Activated T-cell treated with anti-CD3 and anti-CD28 coated beads, Interleukin-2, amount 50 U/mL, for 24 hours (primary cell): ENCODE measurements around the gene RGN.
"Not testable (repeated sequence)": the region's sequence is repeated elsewhere in the genome, so short reads cannot be mapped to it uniquely, and the experiment has no call there.

ENCODE experiments used
- DNase-seq: peaks from one replicate; pipeline ENCODE4 v3.0.0-alpha.2; 2020
- H3K27ac Mint-ChIP-seq: 2 replicates; pipeline ENCODE4 v1.8.0; 2020; ENCODE audit warnings: mild to moderate bottlenecking, mixed read lengths
- H3K27me3 Mint-ChIP-seq: 2 replicates; pipeline ENCODE4 v1.8.0; 2020; ENCODE audit warnings: mixed read lengths
- H3K36me3 Mint-ChIP-seq: 2 replicates; pipeline ENCODE4 v1.8.0; 2020; ENCODE audit warnings: low read depth, mixed read lengths
- H3K4me1 Mint-ChIP-seq: 2 replicates; pipeline ENCODE4 v1.8.0; 2020; ENCODE audit warnings: low read depth, mixed read lengths
- H3K4me3 Mint-ChIP-seq: 2 replicates; pipeline ENCODE4 v1.8.0; 2020; ENCODE audit warnings: mild to moderate bottlenecking, moderate library complexity, mixed read lengths
- H3K9me3 Mint-ChIP-seq: 2 replicates; pipeline ENCODE4 v1.8.0; 2020; ENCODE audit warnings: mixed read lengths

Gene RGN

DNA sequence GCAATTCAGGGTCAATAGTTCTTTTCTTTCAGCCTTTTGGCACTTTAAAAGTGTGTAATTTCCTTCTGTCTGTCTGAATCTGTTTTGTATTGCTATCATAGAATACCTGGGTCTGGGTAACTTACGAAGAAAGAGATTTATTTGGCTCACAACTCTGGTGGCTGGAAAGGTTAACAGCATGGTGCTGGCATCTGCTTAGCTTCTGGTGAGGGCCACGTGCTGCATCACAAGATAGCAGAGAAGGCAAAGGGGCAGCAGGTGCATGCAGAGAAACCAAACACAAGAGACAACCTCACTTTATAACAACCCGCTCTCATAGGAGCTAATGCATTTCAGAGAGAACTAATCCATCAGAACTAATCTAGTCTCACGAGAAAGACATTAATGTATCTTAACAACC is 18.8 kb downstream of the RGN start:
- DNase-seq: no peak
- no peak overlapping the region for H3K4me3 Mint-ChIP-seq

DNA sequence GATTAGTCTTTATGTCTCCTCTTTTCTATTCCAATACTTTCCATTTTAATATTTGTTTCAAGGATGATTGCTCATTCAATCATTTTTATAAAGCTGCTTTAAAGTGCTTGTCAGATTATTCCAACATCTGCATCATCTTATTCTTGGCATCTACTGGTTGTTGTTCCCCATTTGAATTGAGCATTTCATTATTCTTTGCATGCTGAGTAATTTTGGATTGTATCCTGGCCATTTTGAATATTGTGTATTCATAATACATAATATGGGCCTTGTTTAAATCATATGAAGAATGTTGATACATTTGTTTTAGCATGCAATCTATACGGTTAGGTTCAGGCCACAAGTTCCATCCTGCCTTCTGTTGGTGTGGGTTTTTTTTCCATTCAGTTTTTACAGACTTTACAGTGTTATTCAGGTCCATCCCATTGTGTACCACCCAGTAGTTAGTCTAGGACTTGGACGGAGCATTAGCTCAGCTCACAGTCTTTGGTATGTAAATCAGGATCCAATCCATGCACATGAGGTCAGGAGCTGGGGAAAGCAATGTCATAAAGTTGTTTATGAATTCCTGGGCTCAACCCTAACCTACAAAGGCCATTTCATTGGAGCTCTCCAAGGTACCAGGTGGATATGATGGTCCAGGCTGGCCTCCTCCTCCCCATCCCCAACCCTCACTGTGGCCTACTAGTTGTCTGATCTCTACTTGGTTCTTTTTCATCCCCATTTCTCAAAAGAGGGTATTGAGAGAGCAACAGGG is 20.3 kb downstream of the RGN start:
- no peaks in the 10 kb centered on the region for H3K9me3 Mint-ChIP-seq
- H3K4me1 Mint-ChIP-seq: no peaks in the 10 kb centered on the region
- H3K36me3 Mint-ChIP-seq: no peaks in the 10 kb centered on the region
- no peak for DNase-seq
- H3K4me3 Mint-ChIP-seq: no peak overlapping the region
- H3K27me3 Mint-ChIP-seq: peaks cover 42% of the 10 kb centered on the region
- no peak overlapping the region for H3K27ac Mint-ChIP-seq

More for the DNA sequence above, 18.8 kb downstream of the RGN start:
- H3K4me1 Mint-ChIP-seq: no peaks in the 10 kb centered on the region
- H3K27me3 Mint-ChIP-seq: peaks cover 35% of the 10 kb centered on the region
- no peak overlapping the region for H3K27ac Mint-ChIP-seq
- no peaks in the 10 kb centered on the region for H3K9me3 Mint-ChIP-seq
- H3K36me3 Mint-ChIP-seq: no peaks in the 10 kb centered on the region

DNA sequence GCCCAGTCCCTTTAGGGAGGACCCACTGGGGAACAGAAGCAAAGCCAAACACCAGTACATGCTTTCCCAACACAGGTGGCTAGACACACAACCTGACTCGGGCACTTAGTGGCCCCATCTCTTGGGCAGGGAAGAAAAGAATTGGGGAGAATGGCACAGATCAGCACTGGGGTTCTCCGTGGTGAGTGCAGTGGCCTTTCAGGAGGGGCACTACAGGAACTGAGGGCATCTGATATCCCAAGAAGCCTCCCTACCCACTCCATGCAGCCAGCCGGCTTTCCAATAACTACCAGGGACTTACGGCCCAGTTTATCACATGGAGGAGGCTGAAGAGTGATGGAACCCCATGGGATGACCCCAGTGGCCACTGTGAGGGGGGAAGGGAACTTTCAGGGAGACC is 23.0 kb downstream of the RGN start:
- Mint-ChIP-seq H3K36me3 (no peaks in the 10 kb centered on the region), H3K9me3 (no peaks in the 10 kb centered on the region), H3K4me3 (no peak overlapping the region), H3K27me3 (peaks cover 43% of the 10 kb centered on the region), H3K27ac (no peak overlapping the region), H3K4me1 (no peaks in the 10 kb centered on the region)
- no peak for DNase-seq

DNA sequence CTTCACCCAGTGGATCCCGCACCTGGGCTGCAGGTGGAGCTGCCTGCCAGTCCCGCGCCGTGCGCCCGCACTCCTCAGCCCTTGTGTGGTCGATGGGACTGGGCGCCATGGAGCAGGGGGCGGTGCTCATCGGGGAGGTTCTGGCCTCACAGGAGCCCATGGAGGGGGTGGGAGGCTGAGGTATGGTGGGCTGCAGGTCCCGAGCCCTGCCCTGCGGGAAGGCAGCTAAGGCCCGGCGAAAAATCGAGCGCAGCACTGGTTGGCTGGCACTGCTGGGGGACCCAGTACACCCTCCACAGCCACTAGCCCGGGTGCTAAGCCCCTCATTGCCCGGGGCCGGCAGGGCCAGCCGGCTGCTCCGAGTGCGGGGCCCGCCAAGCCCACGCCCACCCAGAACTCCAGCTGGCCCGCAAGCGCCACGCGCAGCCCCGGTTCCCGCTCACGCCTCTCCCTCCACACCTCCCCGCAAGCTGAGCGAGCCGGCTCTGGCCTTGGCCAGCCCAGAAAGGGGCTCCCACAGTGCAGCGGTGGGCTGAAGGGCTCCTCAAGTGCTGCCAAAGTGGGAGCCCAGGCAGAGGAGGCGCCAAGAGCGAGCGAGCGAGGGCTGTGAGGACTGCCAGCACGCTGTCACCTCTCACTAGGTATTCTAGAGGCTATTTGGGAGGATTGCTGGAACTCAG is 32.8 kb downstream of the RGN start:
- peaks cover 35% of the 10 kb centered on the region for H3K27me3 Mint-ChIP-seq
- H3K36me3 Mint-ChIP-seq, H3K4me3 Mint-ChIP-seq, H3K4me1 Mint-ChIP-seq, DNase-seq, H3K9me3 Mint-ChIP-seq, H3K27ac Mint-ChIP-seq: not testable (repeated sequence)

DNA sequence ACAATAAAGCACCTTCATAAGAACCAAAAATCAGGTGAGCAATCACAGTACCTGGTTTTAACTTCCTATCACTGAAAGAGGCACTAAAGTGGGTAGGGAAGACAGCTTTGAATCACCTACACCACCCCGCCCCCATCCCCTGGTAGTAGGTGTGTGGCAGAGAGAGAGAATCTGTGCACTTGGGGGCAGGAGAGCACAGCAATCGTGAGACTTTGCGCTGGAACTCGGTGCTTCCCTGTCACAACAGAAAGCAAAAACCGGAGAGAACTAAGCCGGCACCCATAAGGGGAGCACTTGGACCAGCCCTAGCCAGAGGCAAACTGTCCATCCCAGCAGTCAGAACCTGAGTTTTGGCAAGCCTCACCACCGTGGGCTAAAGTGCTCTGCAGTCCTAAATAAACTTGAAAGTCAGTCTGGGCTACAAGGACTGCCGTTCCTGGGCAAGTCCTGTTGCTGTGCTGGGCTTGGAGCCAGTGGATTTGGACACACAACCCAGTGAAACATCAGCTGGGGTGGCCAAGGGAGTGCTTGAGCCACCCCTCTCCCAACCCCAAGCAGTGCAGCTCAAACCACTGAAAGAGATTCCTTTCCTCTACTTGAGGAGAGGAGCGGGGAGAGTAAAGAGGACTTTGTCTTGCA is 34.2 kb downstream of the RGN start:
- peaks cover 45% of the 10 kb centered on the region for H3K27me3 Mint-ChIP-seq
- no peaks in the 10 kb centered on the region for H3K4me1 Mint-ChIP-seq
- no peak for DNase-seq
- H3K27ac Mint-ChIP-seq: no peak overlapping the region
- peaks cover 3% of the 10 kb centered on the region for H3K9me3 Mint-ChIP-seq
- H3K36me3 Mint-ChIP-seq: no peaks in the 10 kb centered on the region
- no peak overlapping the region for H3K4me3 Mint-ChIP-seq

DNA sequence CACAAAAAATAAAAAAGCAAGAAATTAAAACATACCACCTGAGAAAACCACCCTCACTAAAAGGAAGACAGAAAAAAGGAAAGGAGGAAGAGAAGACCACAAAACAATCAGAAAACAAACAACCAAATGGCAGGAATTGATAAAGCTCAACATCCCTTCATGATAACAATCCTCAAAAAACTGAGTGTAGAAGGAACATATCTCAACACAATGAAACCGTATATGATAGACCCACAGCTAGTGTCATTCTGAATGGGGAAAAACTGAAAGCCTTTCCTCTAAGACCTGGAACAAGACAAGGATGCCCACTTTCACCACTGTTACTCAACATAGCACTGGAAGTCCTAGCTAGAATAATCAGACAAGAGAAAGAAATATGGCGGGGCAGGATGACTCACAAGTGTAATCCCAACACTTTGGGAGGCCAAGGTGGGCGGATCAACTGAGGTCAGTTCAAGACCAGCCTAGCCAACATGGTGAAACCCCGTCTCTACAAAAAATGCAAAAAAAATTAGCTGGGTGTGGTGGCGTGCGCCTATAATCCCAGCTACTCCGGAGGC is 38.4 kb downstream of the RGN start:
- not testable (repeated sequence) for H3K9me3 Mint-ChIP-seq

DNA sequence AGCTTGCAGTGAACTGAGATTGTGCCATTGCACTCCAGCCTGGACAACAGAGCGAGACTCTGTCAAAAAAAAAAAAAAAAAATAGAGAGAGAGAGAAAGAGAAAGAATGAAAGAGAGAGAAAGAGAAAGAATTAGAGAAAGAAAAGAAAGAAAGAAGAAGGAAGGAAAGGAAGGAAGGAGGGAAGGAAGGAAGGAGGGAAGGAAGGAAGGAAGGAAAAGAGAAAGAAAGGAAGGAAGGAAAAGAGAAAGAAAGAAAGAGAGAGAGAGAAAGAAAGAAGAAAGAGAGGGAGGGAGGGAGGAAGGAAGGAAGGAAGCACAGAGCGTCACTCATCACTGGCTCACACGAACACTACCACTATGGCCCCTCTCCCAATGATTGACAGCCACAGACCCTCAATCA is 46.2 kb downstream of the RGN start:
- not testable (repeated sequence) for H3K27ac Mint-ChIP-seq, H3K9me3 Mint-ChIP-seq, H3K36me3 Mint-ChIP-seq, DNase-seq, H3K4me3 Mint-ChIP-seq, H3K4me1 Mint-ChIP-seq
- H3K27me3 Mint-ChIP-seq: peaks cover 40% of the 10 kb centered on the region

More for the DNA sequence above, 38.4 kb downstream of the RGN start:
- H3K27ac Mint-ChIP-seq, H3K4me1 Mint-ChIP-seq, H3K36me3 Mint-ChIP-seq, DNase-seq, H3K4me3 Mint-ChIP-seq: not testable (repeated sequence)
- peaks cover 52% of the 10 kb centered on the region for H3K27me3 Mint-ChIP-seq

DNA sequence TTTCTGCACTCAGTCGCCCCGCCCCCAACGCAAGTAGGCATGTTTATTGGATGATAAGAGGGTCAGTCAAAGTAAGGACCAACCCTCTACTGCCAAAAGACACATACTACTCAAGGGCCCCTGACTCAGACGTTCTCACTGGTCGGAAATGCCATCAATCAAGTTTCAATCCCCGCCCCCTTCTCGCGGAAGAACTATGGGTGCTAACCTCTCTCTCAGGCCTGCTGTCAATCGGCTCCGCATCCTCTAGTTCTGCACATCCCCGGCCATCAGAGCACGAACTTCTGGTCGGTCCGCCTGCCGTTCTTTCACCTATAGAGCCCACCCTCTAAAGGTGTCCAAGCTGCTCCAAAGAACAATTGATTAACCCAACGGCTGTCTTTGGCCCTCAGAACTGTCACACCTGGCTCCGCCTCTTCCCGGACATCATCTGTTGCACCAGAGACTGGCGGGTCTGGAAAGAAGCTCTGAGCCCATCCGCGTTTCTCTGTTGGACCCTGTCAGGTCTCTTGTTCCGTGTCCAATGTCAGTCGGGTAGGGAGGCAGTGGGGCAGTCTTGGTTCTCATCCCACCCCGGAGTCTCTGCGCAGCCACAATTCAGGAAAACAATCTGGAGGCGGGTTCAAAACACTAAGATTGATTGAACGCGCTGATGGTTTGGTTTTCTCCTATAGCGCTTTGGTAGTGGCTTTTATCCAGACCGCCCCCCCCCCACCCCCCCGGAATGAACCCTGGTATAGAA is 51.1 kb downstream of the RGN start:
- Mint-ChIP-seq H3K27me3 (peaks cover 23% of the 10 kb centered on the region), H3K9me3 (no peaks in the 10 kb centered on the region), H3K36me3 (peaks cover 4% of the 10 kb centered on the region), H3K4me3 (peak overlapping the region; percentile 93), H3K4me1 (peaks cover 6% of the 10 kb centered on the region), H3K27ac (peak overlapping the region; percentile 97)
- peak; percentile 91 for DNase-seq

DNA sequence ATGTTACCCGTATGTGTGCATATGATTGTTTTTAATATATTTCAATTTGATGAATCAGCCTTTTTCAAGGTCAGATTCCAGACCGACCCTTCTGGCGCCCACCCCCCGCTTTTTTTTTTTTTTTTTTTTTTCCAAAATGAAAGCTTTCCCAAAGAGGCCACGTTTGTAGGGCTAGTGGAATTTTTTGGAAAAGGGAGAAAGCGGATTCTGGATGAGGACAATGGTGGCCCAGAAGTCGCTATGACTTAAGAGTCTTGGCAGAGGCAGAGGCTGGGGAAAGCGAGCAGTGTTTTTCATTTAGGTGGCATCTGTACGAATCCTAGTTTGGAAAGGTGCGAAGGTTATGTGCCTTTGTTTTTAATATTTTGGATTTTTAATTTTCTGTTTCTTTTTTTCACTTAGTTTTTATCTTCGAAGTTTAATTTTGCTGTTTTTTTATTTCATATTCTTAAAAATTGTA is 51.7 kb downstream of the RGN start:
- Mint-ChIP-seq H3K4me3 (peak overlapping the region; percentile 93), H3K36me3 (peaks cover 4% of the 10 kb centered on the region), H3K27me3 (peaks cover 23% of the 10 kb centered on the region), H3K27ac (peak overlapping the region; percentile 76), H3K4me1 (peaks cover 6% of the 10 kb centered on the region), H3K9me3 (no peaks in the 10 kb centered on the region)
- no peak for DNase-seq

DNA sequence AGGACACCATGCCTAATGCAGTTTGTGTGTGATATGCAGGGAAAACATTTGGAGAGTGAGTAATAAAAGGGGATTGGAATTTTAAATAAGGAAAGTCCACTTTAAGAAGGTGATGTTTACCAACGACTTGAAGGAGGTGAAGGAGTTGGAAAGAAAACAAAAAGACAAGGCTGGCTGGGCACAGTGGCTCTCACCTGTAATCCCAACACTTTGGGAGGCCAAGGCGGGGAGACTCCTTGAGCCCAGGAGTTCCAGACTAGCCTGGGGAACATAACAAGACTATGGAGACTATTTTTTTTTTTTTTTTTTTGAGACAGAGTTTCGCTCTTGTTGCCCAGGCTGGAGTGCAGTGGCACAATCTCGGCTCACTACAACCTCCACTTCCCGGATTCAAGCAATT is 55.2 kb downstream of the RGN start:
- Mint-ChIP-seq H3K4me1 (peaks cover 4% of the 10 kb centered on the region), H3K9me3 (no peaks in the 10 kb centered on the region), H3K4me3 (no peak overlapping the region), H3K36me3 (peaks cover 7% of the 10 kb centered on the region), H3K27ac (no peak overlapping the region), H3K27me3 (peaks cover 20% of the 10 kb centered on the region)
- DNase-seq: no peak

DNA sequence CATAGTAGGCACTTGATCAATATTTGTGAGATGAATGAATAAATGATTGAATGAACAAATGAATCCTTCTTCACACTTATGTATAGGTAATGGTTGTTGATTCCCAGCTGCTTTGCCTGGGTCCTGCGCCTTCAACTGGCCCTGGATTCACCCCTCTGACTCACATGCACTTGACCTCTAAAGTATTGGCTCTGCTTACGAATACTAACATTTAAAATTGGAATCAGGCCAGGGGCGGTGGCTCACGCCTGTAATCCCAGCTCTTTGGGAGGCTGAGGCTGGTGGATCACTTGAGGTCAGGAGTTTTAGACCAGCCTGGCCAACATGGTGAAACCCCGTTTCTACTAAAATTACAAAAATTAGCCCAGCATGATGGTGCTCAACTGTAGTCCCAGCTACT is 57.4 kb downstream of the RGN start:
- DNase-seq, H3K4me3 Mint-ChIP-seq: not testable (repeated sequence)
- H3K27me3 Mint-ChIP-seq: peaks cover 23% of the 10 kb centered on the region

DNA sequence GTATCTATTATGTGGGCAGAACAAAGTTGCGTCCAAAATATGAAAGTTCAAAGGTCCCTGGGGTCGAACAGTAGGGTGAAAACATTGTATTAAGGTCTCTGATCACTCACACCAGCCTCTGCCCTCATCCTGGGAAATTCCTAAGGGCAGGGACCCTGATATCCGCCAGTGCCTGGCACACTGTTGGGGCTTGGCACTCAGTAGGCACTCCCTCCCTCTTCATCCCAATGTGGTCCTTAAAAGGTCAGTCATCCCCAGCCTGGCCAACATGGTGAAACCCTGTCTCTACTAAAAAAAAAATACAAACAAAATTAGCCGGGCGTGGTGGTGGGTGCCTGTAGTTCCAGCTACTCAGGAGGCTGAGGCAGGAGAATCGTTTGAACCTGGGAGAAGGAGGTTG is 59.9 kb downstream of the RGN start:
- Mint-ChIP-seq H3K9me3 (no peaks in the 10 kb centered on the region), H3K27me3 (peaks cover 24% of the 10 kb centered on the region), H3K4me3 (no peak overlapping the region), H3K27ac (no peak overlapping the region), H3K4me1 (peaks cover 6% of the 10 kb centered on the region), H3K36me3 (peaks cover 33% of the 10 kb centered on the region)
- DNase-seq: no peak

More for the DNA sequence above, 57.4 kb downstream of the RGN start:
- not testable (repeated sequence) for H3K9me3 Mint-ChIP-seq, H3K27ac Mint-ChIP-seq, H3K4me1 Mint-ChIP-seq
- peaks cover 13% of the 10 kb centered on the region for H3K36me3 Mint-ChIP-seq
